Mammary epithelial cell (primary cell): ENCODE results near the gene TMEM127.

Source experiments
- CTCF ChIP-seq, 2 donors: IDR thresholded peaks in 1 of 2; conservative IDR thresholded peaks in 1 of 2; 2 replicates each; pipeline ENCODE4 v1.5.1; 2011 to 2012; ENCODE audit warnings: inconsistent platforms in 2 of 2, low read length in 2 of 2, mild to moderate bottlenecking in 2 of 2, control low read depth in 1 of 2, low read depth in 1 of 2; ENCODE audit not compliant: insufficient read depth in 1 of 2; ENCODE audit errors: extremely low read depth in 1 of 2
- EZH2 ChIP-seq: IDR thresholded peaks from 2 replicates; pipeline ENCODE4 v1.6.1; 2012; ENCODE audit warnings: low read length, inconsistent platforms, borderline replicate concordance

- no peak for TF ChIP-seq CTCF (conservative IDR thresholded peaks at IDR 0.05 in 1 of 2, IDR thresholded peaks at IDR 0.05 in 1 of 2; ENCODE audit: extremely low read depth in 1 of 2, insufficient read depth in 1 of 2, low read depth in 1 of 2, low read length in 2 of 2)
- no peak for TF ChIP-seq EZH2
These were observed 15.6 kb downstream of the TMEM127 start for GRCh38 chr2:96250188-96250587.
